Ishikawa (cell line): Measurements from ENCODE around the gene SPATA16.

ENCODE experiments used
- CREB1 ChIP-seq: IDR thresholded peaks from 2 replicates; pipeline ENCODE4 v1.6.1; 2012; ENCODE audit warnings: low read depth
- MAX ChIP-seq: IDR thresholded peaks from 2 replicates; pipeline ENCODE4 v1.6.1; 2012
- REST ChIP-seq: IDR thresholded peaks from 2 replicates; pipeline ENCODE4 v1.6.1; 2012; ENCODE audit warnings: low read depth, mild to moderate bottlenecking
- TCF12 ChIP-seq: IDR thresholded peaks from 2 replicates; pipeline ENCODE4 v1.6.1; 2012; ENCODE audit warnings: low read depth
- YY1 ChIP-seq: IDR thresholded peaks from 2 replicates; pipeline ENCODE4 v1.6.1; 2012; ENCODE audit warnings: low read depth

GRCh38 chr3:172847292-172847691 lies 293.7 kb downstream of the SPATA16 start:
- TF ChIP-seq MAX (no peak), CREB1 (no peak), YY1 (no peak), REST (no peak), TCF12 (no peak)
